K562 (cell line): ENCODE results near the gene CISTR. TPM values are rescaled to one million over a fixed set of nuclear protein-coding genes. Genes with fewer than 3 reads are reported as not detected.
A peak's percentile ranks its signal among the peaks of the same experiment; 100 is the strongest.

ENCODE experiments used
- BMI1 ChIP-seq: fragments of 150-350 bp; IDR thresholded peaks from 2 replicates; pipeline ENCODE4 v1.6.1; 2014; ENCODE audit warnings: low read length
- CAMTA2 ChIP-seq: fragments of 250-450 bp; sonication (Bioruptor Pico); conservative IDR thresholded peaks from 2 replicates; pipeline ENCODE4 v1.5.1; 2022
- CBFB ChIP-seq: sonication (generic); formaldehyde crosslinking; IDR thresholded peaks from 2 replicates; pipeline ENCODE4 v1.4.0; 2020; ENCODE audit warnings: mild to moderate bottlenecking, missing genetic modification reagents
- CREBBP ChIP-seq: IDR thresholded peaks from one replicate; pipeline ENCODE4 v1.6.1; 2012; ENCODE audit warnings: low read depth, mild to moderate bottlenecking, control low read depth, inconsistent platforms, low read length
- E2F6 ChIP-seq, 2 experiments: IDR thresholded peaks; 2 replicates each; pipeline ENCODE4 v1.6.1; 2011; ENCODE audit warnings: borderline replicate concordance in 1 of 2, control low read depth in 1 of 2, low read depth in 1 of 2, low read length in 1 of 2, mild to moderate bottlenecking in 1 of 2, mixed read lengths in 1 of 2, moderate library complexity in 1 of 2; ENCODE audit not compliant: insufficient read depth in 1 of 2, insufficient read length in 1 of 2, poor library complexity in 1 of 2, severe bottlenecking in 1 of 2; ENCODE audit errors: extremely low read depth in 1 of 2
- FIP1L1 ChIP-seq: fragments of 200-400 bp; formaldehyde crosslinking; IDR thresholded peaks from 2 replicates; pipeline ENCODE4 v1.6.1; 2018; ENCODE audit warnings: mild to moderate bottlenecking, low read depth, low read length; ENCODE audit not compliant: poor library complexity, severe bottlenecking
- GABPB1 ChIP-seq: sonication (generic); formaldehyde crosslinking; IDR thresholded peaks from 2 replicates; pipeline ENCODE4 v1.8.0; 2022; ENCODE audit warnings: mild to moderate bottlenecking, missing genetic modification reagents
- NFIC ChIP-seq: fragments of 450-650 bp; IDR thresholded peaks from 2 replicates; pipeline ENCODE4 v1.6.1; 2017; ENCODE audit warnings: mild to moderate bottlenecking, inconsistent platforms
- NR4A1 ChIP-seq, 2 experiments: fragments of 250-450 bp in 1 of 2; fragments of 450-650 bp in 1 of 2; sonication (Bioruptor Pico) in 1 of 2; IDR thresholded peaks; 2 replicates each; pipeline versions ENCODE4 v1.4.0 to v1.6.1; 2016 to 2020; ENCODE audit warnings: mild to moderate bottlenecking in 2 of 2, missing compliant biosample characterization in 1 of 2, missing genetic modification characterization in 1 of 2, moderate library complexity in 1 of 2
- RBM34 ChIP-seq: fragments of 200-400 bp; formaldehyde crosslinking; IDR thresholded peaks from 2 replicates; pipeline ENCODE4 v1.6.1; 2018; ENCODE audit warnings: low read length, borderline replicate concordance; ENCODE audit not compliant: insufficient read depth
- RCOR1 ChIP-seq, 2 experiments: IDR thresholded peaks; 2 replicates each; pipeline ENCODE4 v1.6.1; 2012; ENCODE audit warnings: low read depth in 2 of 2, low read length in 2 of 2, borderline replicate concordance in 1 of 2, improper control_type of control experiment in 1 of 2
- RNF2 ChIP-seq: sonication (generic); IDR thresholded peaks from 2 replicates; pipeline ENCODE4 v1.6.1; 2016
- TBP ChIP-seq: optimal IDR thresholded peaks from 2 replicates; pipeline ENCODE3; 2011; ENCODE audit warnings: low read depth, low read length, improper control_type of control experiment
- YBX1 ChIP-seq: fragments of 450-650 bp; IDR thresholded peaks from 2 replicates; pipeline ENCODE4 v1.7.1; 2016; ENCODE audit warnings: mild to moderate bottlenecking
- ZC3H11A ChIP-seq: IDR thresholded peaks from 2 replicates; pipeline ENCODE4 v1.6.1; 2012; ENCODE audit warnings: low read depth, low read length, improper control_type of control experiment
- ZFP30 ChIP-seq: fragments of 250-450 bp; sonication (Bioruptor Pico); IDR thresholded peaks from 2 replicates; pipeline ENCODE4 v1.8.0; 2022; ENCODE audit warnings: moderate library complexity, mild to moderate bottlenecking, inconsistent platforms, borderline replicate concordance
- ZNF146 ChIP-seq: IDR thresholded peaks from one replicate; pipeline ENCODE4 v1.6.1; 2018; ENCODE audit warnings: missing compliant biosample characterization; ENCODE audit not compliant: unreplicated experiment
- ZNF224 ChIP-seq: sonication (generic); formaldehyde crosslinking; IDR thresholded peaks from 2 replicates; pipeline ENCODE4 v1.8.0; 2022; ENCODE audit warnings: mild to moderate bottlenecking, missing genetic modification reagents
- ZNF24 ChIP-seq: fragments of 450-650 bp; IDR thresholded peaks from 2 replicates; pipeline ENCODE4 v1.6.1; 2016
- ZNF311 ChIP-seq: fragments of 250-450 bp; sonication (Bioruptor Pico); IDR thresholded peaks from 2 replicates; pipeline ENCODE4 v1.4.0; 2020; ENCODE audit warnings: mild to moderate bottlenecking, moderate library complexity
- polyA plus RNA-seq, 8 experiments: library from polyadenylated mRNA; depleted of rRNA in 4 of 8; stranded (reverse) in 5 of 8; unstranded in 3 of 8; fragments of >200 nt; fragmentation: Nextera tagmentation in 2 of 8; fragmentation: Illumina TruSeq in 1 of 8; extraction: Ambion mirVana in 2 of 8; extraction: Trizol in 1 of 8; gene quantifications; 2 replicates each; pipeline versions ENCODE4 v1.2.1 to v1.2.3, GENCODE V29; 2011 to 2014; ENCODE audit warnings: inconsistent platforms in 1 of 8, missing spikeins in 1 of 8
- total RNA-seq, 7 experiments: library from RNA; depleted of rRNA in 6 of 7; stranded (reverse); fragments of >200 nt in 6 of 7; fragmentation: Illumina TruSeq in 2 of 7; extraction: Trizol in 2 of 7; gene quantifications; 2 replicates each; pipeline versions ENCODE4 v1.2.1 to v1.2.3, GENCODE V29; 2011 to 2021; ENCODE audit warnings: low replicate concordance in 1 of 7

Gene CISTR
- total and polyA plus RNA-seq, 9 of the 15 experiments (the other 6 are each of a cell fraction or from before 2014, with no cell fraction given): not detected

- TF ChIP-seq NR4A1 (CRISPR knock-in tag; IDR thresholded peaks at IDR 0.05): no peak
- peak; percentile 88 for TF ChIP-seq NR4A1 (tag; IDR thresholded peaks at IDR 0.05)
- no peak for TF ChIP-seq RCOR1 (IDR thresholded peaks at IDR 0.05; ENCODE audit: borderline replicate concordance in 1 of 2, low read depth in 2 of 2, low read length in 2 of 2)
- no peak for TF ChIP-seq CBFB (CRISPR knock-in tag)
- no peak for TF ChIP-seq ZNF24
- TF ChIP-seq NFIC: no peak
- TF ChIP-seq CREBBP: no peak
- TF ChIP-seq E2F6 (IDR thresholded peaks at IDR 0.05; ENCODE audit: borderline replicate concordance in 1 of 2, extremely low read depth in 1 of 2, insufficient read depth in 1 of 2, insufficient read length in 1 of 2, low read depth in 1 of 2, low read length in 1 of 2, poor library complexity in 1 of 2, severe bottlenecking in 1 of 2): peak in 1 of 2 experiments; percentile 8
- no peak for TF ChIP-seq FIP1L1
- no peak for TF ChIP-seq RNF2
- TF ChIP-seq ZNF311 (CRISPR knock-in tag): peak; percentile 87; the same call in 1 of the 2 replicates
- TF ChIP-seq ZNF224: no peak
- no peak for TF ChIP-seq CAMTA2
- TF ChIP-seq ZFP30: no peak
- no peak for TF ChIP-seq ZNF146 (CRISPR knock-in tag)
- peak; percentile 69 for TF ChIP-seq TBP
- no peak for TF ChIP-seq BMI1
- peak; percentile 84 for TF ChIP-seq GABPB1 (CRISPR knock-in tag)
- no peak for TF ChIP-seq YBX1
- no peak for TF ChIP-seq ZC3H11A
- TF ChIP-seq RBM34: no peak
Observed at GRCh38 chr12:53727310-53728041, 24.3 kb downstream of the CISTR start, which contains the start of gene CALCOCO1 (continued).
